Tongue (tissue), 2 donors: ENCODE data around the gene ENO1. TPM values are rescaled to one million over a fixed set of nuclear protein-coding genes. Genes with fewer than 3 reads are reported as not detected.
"Not testable (repeated sequence)": the region's sequence is repeated elsewhere in the genome, so short reads cannot be mapped to it uniquely, and the experiment has no call there.

Experiments
- DNase-seq: peaks from one replicate; pipeline ENCODE4 v3.0.0-alpha.2; 2015
- total RNA-seq: library from RNA; depleted of rRNA; stranded (reverse); fragments of >200 nt; gene quantifications from one replicate; pipeline ENCODE4 v1.2.3, GENCODE V29; 2014

Gene ENO1
- total RNA-seq, result 373 TPM

DNA sequence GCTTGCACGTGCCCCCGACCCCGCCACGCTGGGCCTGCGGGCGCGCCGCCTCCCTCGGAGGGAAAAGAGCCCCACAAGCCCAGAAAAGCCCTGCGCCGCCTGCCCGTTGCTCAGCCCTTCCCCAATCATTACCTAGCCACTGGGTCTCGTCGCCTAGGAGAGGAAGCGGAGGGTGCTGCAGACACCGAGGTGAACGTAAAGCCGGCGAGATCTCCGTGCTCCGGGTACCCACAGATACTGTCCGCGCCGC, at the start of gene ENO1:
TSS of gene ENO1 (minus strand) at position 239 of the 250 bp plus-strand sequence. CDS start 3,778 bp downstream, outside the sequence.
- no peak for DNase-seq

DNA sequence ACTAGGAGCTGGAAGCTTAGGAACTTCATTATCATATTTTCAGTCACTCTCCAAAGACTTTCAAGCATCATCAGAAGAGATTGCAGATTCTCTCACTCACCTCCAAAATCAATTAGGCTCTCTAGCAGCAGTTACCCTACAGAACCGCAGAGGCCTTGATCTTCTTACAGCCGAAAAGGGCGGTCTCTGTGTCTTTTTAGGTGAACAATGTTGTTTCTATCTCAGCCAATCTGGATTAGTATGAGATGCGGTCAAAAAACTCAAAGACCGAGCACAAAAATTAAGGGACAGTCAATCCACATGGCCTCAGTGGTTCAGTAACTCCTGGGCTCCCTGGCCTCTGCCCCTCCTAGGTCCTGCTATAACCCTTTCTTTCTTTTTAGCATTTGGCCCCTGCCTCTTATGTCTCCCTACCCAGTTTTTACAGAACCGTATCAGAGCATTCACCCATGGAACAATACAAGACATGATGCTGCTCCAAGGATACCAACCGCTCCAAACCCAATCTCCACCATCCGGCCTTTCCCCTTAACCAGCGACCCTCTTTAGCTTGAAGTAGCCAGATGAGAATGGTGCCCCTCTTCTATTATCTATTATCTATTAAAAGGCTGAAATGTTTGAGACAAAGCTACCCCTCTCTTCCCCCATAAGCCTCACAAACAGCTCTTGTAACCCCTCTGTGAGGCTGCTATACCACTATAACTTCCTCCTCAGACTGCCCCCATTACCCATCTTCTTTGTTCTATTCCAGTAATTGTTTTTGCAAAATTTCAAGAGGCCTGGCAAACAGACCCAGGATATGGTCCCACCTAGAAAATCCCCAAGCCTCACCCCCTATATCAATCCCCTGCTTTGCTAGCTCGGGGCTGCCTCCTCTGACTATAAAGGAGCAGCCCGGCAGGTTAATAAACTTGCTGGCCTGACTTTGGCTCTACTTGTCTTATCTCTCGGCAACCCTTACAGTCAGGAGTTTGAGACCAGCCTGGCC, 48.5 kb upstream of the ENO1 start:
- DNase-seq, result no peak

DNA sequence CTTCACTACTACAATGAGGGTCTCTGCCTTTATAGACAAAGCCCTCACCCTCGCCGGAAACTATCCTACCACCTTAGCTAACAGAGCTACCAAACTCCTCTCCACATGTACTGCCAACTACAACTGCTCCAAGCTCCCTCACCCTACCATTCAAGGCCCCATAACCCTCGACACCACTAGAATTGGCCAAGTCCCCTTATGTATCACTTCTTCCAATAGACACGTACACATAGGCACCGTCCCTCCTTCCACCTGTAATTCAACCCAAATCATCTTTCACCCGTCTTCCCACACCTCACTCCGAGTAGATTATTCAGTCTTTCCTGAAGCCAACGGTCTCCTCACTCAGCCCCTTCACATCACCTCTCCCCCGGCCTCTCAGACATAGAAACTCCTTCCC, 47.5 kb upstream of the ENO1 start:
- DNase-seq, result no peak

DNA sequence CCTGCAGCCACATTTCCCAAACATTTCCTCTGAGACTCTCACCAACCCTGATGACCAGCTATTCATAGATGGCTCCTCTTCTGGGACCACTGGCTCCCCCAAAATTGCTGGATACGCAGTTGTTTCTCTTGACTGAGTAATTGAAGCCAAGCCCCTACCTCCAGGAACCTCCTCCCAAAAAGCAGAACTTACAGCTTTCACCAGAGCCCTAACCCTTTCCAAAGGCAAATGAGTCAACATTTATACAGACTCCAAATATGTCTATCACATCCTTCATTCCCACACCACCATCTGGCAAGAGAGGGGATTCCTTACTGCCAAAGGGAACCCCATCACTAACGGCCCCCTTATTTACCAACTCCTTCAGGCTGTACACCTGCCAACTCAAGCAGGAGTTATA, 46.9 kb upstream of the ENO1 start:
- no peak for DNase-seq

DNA sequence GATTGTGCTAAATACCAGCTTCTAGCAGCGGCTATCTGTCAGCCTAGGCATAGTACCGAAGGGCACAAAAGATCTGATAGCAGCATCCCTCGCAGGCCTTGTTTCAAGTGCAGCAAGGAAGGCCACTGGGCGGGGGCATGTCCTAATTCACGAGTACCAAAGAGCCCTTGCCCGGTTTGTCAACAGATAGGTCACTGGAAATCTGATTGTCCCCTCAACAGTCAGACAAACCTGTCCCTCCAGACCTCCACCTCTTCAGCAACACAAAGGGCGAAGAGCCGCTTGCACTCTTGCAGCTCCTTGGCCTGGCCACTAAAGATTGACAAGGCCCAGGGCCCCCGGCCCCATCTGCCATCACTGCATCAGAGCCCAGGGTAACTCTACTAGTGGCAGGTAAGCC, 44.5 kb upstream of the ENO1 start:
- DNase-seq, result no peak

DNA sequence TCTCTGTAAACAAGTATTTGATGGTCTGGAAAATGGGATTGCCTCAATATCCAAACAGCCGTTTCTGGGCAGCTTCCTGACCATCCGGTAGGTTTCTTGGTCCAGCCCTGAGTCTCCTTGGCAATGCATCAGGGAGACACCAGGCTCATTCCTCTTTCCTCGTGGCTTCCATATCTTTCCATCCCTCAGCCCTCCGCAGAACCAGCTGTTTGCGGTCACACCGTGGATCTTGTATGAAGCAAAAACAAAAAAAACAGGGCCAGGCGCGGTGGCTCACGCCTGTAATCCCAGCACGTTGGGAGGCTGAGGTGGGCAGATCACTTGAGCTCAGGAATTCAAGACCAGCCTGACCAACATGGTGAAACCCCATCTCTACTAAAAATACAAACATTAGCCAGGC, 39.0 kb upstream of the ENO1 start:
- not testable (repeated sequence) for DNase-seq

DNA sequence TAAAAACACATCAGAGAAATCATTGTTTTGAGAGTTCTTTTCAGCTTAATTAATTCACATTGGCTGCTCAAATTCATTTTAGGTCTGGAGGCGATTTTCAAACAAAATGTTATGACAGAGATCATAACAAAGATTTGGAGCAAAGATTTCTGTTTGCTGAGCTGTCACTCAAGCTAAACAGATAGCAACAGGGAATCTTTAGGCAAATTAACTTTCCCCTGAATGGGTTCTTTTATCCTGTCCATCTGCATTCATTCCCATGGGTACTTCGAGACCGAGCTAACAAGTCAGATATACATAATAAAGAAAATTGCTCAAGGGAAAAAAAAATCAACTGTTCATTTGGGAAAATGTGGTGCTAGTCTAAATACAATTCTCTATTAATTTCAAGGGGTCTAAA, 37.0 kb upstream of the ENO1 start:
- DNase-seq, result no peak

DNA sequence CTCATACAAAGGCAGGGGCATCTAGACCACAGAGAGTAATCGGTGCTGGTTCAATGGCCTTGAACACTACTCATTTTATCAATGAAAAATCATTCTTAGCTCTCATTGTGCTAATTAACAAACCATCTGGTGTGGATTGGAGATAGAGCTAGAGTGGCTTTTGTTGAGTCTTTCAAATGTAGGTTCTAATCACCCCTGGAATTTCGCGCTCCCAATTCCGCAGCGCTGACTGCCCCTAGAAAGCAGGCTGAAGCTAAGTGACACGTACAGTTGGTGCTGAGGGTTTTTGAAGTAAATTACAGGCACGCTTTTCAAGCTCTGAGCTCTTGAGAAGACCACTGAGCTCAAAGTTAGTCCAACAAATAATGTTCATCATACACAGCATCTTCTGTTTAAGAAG, 36.0 kb upstream of the ENO1 start:
- DNase-seq, result no peak

DNA sequence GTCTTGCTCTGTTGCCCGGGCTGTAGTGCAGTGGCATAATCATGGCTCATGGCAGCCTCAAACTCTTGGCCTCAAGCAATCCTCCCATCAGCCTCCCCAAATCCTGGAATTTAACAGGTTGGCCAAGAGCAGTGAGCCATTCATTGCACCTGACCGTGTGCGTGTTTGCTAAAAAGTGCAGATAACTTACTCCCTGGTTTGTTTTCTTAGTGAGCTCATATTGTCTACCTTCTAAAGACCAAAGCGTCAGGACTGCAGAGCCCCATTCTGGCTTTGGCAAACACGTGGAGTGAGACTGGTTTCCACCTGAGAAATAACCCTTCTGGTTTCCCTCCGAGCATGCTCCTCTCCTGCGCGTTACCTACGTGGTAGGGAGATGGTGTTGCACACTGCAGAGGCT, 35.0 kb upstream of the ENO1 start:
- DNase-seq, result no peak

DNA sequence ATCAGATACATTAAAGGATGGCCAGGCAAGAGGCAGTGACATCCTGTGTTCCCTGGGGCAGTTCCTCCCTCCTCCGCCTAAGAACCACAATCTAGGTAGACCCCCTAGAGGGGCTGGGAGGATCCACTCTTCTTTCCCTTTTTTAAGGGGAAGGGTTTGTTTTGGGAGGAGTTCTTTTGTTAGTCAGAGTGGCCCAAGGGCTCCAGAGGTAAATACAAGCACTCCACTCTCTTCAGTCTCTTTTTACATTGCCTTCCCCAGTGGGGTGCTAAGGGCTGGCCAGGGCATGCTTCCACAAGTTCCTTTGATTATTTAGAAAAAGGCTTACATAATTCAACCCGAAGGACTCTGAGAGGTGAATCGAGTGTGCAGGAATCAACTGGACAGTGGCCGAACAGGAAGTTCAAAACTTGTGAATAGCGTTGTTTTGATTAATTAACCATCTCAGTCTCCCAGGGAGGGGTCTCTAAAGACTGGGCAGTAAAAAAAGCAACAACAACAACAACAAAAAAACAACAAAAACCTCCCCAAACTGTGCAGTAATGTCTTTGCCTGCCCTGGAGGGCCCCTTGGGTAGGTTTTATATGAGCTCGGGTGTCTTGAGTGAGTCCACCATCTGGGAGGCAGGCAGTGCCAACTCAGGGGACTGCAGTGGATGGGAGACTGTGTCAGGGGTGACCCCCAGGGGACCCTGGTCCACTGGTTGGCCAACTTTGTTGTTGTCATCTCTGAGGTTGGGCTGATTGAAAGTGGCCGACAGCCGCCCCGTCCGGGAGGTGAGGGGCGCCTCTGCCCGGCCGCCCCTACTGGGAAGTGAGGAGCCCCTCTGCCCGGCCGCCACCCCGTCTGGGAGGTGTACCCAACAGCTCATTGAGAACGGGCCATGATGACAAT, 33.2 kb upstream of the ENO1 start:
- DNase-seq, result no peak

DNA sequence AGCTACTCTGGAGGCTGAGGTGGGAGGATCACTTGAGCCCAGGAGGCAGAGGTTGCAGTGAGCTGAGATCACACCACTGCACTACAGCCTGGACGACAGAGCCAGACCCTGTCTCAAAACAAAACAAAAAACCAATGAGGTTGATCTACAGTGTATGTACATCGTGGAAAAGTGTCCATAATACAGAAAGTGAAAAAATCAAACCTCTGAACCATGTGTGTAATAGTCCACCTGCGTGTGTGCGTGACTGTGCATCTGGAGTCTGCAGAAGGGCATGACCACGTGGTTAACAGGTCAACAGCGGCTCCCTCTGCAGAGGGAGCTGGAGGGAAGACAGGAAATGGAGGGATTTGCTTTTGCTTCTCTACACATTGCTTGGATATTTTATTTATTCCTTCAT, 32.4 kb upstream of the ENO1 start:
- no peak for DNase-seq

DNA sequence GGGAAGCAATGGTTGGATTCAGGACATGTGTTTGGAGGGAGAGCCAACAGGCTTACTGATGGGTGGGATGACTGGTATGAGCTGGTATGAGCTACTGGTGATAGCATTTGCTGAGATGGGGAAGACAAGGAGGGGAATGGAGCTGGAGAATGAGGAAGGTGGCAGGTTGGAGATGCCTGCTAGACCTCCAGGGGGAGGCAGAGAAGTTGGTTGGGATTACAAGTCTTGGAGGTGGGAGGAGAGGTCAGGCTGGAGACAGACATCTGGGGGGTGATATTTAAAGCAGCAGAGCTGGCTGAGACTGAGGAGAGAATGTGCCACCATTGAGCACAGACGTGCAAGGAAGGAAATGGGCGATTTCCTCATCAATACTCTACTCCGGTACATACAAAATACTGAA, 31.8 kb upstream of the ENO1 start:
- no peak for DNase-seq

DNA sequence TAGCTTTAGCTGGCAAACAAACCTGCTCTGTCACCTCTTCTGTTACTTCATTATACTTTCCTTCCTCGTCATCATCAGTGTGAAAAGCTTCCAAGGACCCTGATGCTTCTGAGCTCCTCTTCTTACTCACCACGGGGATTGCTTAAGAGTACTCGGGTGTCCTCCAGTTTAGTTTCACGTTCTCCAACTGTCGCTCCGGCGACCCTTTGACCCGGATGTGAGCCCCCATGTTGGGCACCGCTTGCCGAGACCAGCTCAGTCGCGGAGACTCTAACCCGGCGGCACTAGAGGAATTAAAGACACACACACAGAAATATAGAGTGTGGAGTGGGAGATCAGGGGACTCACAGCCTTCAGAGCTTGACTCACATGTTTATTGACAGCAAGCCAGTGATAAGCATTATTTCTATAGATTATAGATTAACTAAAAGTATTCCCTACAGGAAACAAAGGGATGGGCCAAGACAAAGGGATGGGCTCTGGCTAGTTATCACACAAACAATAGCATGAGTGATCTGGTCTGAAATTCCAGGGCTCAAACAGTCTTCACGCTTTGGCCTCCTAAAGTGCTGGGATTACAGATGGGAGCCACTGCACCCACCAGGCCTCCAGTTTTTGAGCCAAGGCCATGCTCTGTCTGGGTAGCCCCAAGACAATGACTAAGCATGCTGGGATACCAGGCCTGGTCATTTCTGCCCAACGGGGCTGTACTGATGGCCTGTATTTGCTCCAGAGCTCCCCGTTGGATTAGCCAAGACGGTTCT, 30.1 kb upstream of the ENO1 start:
- DNase-seq, result no peak

DNA sequence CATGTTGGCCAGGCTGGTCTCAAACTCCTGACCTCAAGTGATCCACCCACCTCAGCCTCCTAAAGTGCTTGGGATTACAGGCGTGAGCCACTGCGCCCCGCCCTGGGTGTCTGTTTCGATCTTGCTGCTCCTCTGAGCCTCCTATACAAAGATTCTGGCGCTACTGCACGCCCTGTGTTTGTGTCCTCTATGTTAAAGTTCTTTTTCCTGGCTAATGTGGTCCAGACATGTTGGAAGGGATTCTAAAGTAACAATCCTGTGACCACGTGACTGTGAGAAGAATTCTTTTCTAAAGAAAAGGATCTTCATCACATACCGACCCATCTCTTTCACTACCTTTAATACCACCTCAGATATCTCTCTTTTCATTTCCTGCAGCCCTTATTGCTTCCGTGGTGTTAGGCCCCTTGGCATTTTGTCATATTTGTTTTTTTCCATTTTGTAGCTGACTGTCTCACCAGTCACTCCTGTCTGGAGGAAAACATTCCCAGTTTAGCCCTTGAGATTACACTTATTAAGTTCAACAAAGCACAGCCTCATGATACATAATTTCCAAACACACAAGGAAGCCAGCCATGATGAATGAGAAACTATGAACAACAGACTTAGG, 27.2 kb upstream of the ENO1 start:
- DNase-seq, result peak; percentile 58

DNA sequence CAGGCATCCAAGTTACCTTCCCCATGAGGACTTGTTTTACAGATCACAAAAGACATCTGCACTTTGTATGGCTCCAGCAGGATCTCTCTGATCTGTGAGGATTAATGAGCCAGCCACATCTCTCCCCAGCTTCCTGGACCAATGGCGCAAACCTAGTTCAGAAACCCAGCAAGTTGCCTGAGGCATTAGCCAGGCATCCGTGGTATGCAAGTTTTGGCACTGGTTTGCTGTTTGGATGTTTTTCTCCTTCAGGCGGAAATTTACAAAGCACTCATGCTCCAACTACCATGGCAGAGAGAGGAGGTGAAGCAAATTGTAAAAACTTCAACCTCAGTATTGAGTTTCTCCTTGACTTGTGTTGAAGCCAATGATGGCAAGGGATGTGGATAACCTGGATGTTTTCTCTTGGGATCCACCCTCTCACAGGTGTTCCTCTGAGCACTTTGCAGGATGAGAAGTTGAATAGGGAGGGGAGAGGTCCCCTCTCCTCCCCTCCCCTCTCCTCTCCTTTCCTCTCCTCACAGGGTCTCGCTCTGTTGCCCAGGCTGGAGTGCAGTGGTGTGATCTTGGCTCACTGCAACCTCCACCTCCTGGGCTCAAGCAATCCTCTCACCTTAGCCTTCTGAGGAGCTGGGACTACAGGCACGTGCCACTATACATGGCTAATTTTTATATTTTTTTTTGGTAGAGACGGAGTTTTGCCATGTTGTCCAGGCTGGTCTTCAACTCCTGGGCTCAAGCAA, 25.6 kb upstream of the ENO1 start:
- peak; percentile 54 for DNase-seq

DNA sequence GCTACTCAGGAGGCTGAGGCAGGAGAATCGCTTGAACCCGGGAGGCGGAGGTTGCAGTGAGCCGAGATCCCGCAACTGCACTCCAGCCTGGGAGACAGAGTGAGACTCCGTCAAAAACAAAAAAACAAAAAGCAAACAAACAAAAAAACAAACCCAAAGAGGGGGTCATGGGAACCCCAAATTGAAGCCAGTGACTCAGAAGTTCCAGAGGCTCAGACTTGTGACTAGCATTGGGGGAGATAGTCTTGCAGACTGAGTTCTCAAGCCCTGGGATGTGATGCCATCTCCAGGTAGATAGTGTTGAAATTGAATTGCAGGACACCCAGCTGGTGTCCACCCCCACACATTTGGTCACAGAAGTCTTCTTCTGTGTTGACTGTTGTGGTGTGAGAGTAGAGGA, 24.9 kb upstream of the ENO1 start:
- DNase-seq, result no peak

DNA sequence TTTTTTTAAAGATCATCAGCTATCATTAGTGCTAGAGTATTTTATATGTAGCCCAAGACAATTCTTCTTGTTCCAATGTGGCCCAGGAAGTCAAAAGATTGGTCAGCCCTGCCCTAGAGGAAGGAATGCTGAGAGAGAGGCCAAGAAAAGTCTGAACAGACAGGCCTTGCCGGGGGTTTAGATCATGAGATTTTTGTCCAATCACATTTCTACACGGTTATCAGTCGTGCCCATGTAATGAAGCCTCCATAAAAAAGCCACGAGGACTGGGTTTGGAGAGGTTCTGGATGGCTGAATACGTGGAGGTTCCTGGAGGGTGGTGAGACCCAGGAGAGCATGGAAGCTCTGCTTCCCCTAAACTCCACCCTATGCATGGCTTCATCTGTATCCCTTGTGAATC, 24.3 kb upstream of the ENO1 start:
- DNase-seq, result no peak

DNA sequence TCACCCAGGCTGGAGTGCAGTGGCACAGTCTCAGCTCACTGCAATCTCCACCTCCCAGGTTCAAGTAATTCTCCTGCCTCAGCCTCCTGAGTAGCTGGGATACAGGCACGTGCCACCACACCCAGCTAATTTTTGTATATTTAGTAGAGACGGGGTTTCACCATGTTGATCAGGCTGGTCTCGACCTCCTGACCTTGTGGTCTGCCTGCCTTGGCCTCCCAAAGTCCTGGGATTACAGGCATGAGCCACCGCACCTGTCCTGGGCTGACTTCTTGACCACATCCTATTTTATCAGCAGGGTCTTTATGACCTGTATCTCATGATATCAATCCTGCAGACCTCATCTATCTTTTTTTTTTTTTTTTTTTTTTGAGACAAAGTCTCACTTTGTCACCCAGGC, 22.2 kb upstream of the ENO1 start:
- not testable (repeated sequence) for DNase-seq

DNA sequence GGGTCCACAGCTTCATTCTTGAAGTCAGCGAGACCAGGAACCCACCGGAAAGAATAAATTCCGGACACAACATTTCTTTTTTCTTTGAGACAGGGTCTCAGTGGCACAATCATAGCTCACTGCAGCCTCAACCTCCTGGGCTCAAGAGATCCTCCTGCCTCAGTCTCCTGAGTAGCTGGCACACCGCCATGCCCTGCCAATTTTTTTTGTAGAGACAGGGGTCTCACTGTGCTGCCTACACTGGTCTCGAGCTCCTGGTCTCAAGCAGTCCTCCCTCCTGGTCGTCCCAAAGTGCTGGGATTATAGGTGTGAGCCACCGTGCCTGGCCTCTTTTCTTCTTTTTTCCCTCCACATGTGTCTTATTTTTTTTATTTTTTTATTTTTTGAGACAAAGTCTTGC, 20.6 kb upstream of the ENO1 start:
- DNase-seq, result no peak

DNA sequence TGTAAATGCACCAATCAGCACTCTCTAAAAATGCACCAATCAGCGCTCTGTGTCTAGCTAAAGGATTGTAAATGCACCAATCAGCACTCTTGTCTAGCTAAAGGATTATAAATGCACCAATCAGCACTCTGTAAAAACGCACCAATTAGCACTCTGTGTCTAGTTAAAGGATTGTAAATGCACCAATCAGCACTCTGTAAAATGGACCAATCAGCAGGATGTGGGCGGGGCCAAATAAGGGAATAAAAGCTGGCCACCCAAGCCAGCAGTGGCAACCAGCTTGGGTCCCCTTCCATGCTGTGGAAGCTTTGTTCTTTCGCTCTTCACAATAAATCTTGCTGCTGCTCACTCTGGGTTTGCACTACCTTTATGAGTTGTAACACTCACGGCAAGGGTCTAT, 19.9 kb upstream of the ENO1 start:
- DNase-seq, result not testable (repeated sequence)

DNA sequence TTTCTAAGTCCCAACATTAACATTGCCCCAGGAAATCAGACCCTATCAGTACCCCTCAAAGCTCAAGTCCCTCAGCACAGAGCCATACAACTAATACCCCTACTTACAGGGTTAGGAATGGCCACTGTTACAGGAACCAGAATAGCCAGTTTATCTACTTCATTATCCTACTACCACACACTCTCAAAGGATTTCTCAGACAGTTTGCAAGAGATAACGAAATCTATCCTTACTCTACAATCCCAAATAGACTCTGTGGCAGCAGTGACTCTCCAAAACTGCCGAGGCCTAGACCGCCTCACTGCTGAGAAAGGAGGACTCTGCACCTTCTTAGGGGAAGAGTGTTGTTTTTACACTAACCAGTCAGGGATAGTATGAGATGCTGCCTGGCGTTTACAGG, 19.0 kb upstream of the ENO1 start:
- DNase-seq, result not testable (repeated sequence)

DNA sequence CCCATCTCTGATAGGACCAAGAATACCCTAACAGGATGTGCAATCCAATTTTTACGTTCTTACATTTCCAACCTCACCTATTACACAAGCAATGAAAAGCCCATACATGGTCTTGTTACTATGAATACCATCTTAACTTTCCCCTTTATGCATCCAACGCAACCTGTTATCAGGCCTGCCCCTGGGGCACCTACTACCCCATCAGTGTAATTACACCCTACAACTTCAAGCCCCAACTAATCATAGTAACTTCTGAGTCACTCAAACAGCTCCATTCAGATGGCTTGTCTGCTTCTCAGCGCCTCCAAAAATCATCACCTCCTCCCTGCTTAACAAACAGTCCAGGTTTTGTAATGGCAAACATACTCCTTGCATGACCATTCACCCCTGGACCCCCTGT, 18.3 kb upstream of the ENO1 start:
- not testable (repeated sequence) for DNase-seq
